Neuronal stem cell (in vitro differentiated cells): Measurements from ENCODE around the gene VAMP1.
"Not testable (repeated sequence)": the region's sequence is repeated elsewhere in the genome, so short reads cannot be mapped to it uniquely, and the experiment has no call there.

ENCODE experiments used
- DNase-seq: peaks from one replicate; pipeline ENCODE4 v3.0.0-alpha.2; 2013; ENCODE audit warnings: low spot score
- H2AFZ ChIP-seq: one replicate; pipeline ENCODE4 v1.6.1; 2013; ENCODE audit warnings: mild to moderate bottlenecking, low read length, inconsistent platforms
- H2AK5ac ChIP-seq: 2 replicates; pipeline ENCODE4 v1.6.1; 2013; ENCODE audit warnings: low read depth, mild to moderate bottlenecking, inconsistent platforms, low read length, moderate library complexity, mixed read lengths
- H2BK120ac ChIP-seq: 2 replicates; pipeline ENCODE4 v1.6.1; 2013; ENCODE audit warnings: low read depth, mild to moderate bottlenecking, inconsistent platforms, low read length, moderate library complexity, mixed read lengths
- H2BK12ac ChIP-seq: one replicate; pipeline ENCODE4 v1.6.1; 2013; ENCODE audit warnings: low read length, inconsistent platforms
- H2BK15ac ChIP-seq: 2 replicates; pipeline ENCODE4 v1.6.1; 2013; ENCODE audit warnings: mild to moderate bottlenecking, low read length, inconsistent platforms, mixed read lengths
- H2BK5ac ChIP-seq: one replicate; pipeline ENCODE4 v1.6.1; 2013; ENCODE audit warnings: inconsistent platforms, mild to moderate bottlenecking, low read length, moderate library complexity
- H3K14ac ChIP-seq: one replicate; pipeline ENCODE4 v1.6.1; 2013; ENCODE audit warnings: low read length, inconsistent platforms
- H3K18ac ChIP-seq: 2 replicates; pipeline ENCODE4 v1.6.1; 2013; ENCODE audit warnings: low read length, inconsistent platforms
- H3K23ac ChIP-seq: 2 replicates; pipeline ENCODE4 v1.6.1; 2013; ENCODE audit warnings: low read depth, mild to moderate bottlenecking, mixed read lengths, low read length, inconsistent platforms; ENCODE audit not compliant: poor library complexity
- H3K27ac ChIP-seq: replicated peaks from 3 replicates; pipeline ENCODE4 v1.5.1; 2013; ENCODE audit warnings: low read length, inconsistent platforms
- H3K27me3 ChIP-seq, 3 experiments: 2 replicates each; pipeline ENCODE4 v1.6.1; 2013; ENCODE audit warnings: low read length in 3 of 3, mild to moderate bottlenecking in 2 of 3, inconsistent platforms in 1 of 3, low read depth in 1 of 3, mixed read lengths in 1 of 3, moderate library complexity in 1 of 3; ENCODE audit not compliant: control insufficient read depth in 3 of 3, insufficient read depth in 3 of 3
- H3K36me3 ChIP-seq, 2 donors: replicated peaks in 1 of 2; 2 replicates each; pipeline ENCODE4 v1.6.1; 2013; ENCODE audit warnings: low read length in 2 of 2; ENCODE audit not compliant: control insufficient read depth in 2 of 2, insufficient read depth in 2 of 2
- H3K4ac ChIP-seq: 2 replicates; pipeline ENCODE4 v1.6.1; 2013; ENCODE audit warnings: inconsistent platforms, mild to moderate bottlenecking, low read length, moderate library complexity
- H3K4me1 ChIP-seq, 2 donors: 1 replicate in 1 of 2; 2 replicates in 1 of 2; pipeline ENCODE4 v1.6.1; 2013; ENCODE audit warnings: low read length in 2 of 2, low read depth in 1 of 2; ENCODE audit not compliant: control insufficient read depth in 2 of 2, insufficient read depth in 1 of 2
- H3K4me2 ChIP-seq: one replicate; pipeline ENCODE4 v1.6.1; 2013; ENCODE audit warnings: mild to moderate bottlenecking, low read length, inconsistent platforms; ENCODE audit not compliant: insufficient read depth, poor library complexity, severe bottlenecking
- H3K4me3 ChIP-seq, 2 donors: 2 replicates each; pipeline ENCODE4 v1.5.1; 2013; ENCODE audit warnings: low read length in 2 of 2, mild to moderate bottlenecking in 2 of 2, inconsistent platforms in 1 of 2, moderate library complexity in 1 of 2
- H3K79me1 ChIP-seq: one replicate; pipeline ENCODE4 v1.6.1; 2013; ENCODE audit warnings: low read depth, mild to moderate bottlenecking, inconsistent platforms, low read length, moderate library complexity
- H3K9ac ChIP-seq: one replicate; pipeline ENCODE4 v1.6.1; 2013; ENCODE audit warnings: mild to moderate bottlenecking, low read depth, low read length, inconsistent platforms; ENCODE audit not compliant: poor library complexity
- H3K9me3 ChIP-seq, 2 donors: replicated peaks in 1 of 2; 2 replicates each; pipeline versions ENCODE3 to v1.6.1; 2013; ENCODE audit warnings: low read length in 2 of 2, mild to moderate bottlenecking in 2 of 2, inconsistent platforms in 1 of 2, low read depth in 1 of 2, mixed read lengths in 1 of 2, moderate library complexity in 1 of 2; ENCODE audit not compliant: control insufficient read depth in 2 of 2, insufficient read depth in 1 of 2
- H4K8ac ChIP-seq: one replicate; pipeline ENCODE4 v1.6.1; 2013; ENCODE audit warnings: low read depth, mild to moderate bottlenecking, inconsistent platforms, low read length, moderate library complexity
- H4K91ac ChIP-seq: one replicate; pipeline ENCODE4 v1.6.1; 2013; ENCODE audit warnings: low read length, low read depth, mild to moderate bottlenecking, inconsistent platforms; ENCODE audit not compliant: poor library complexity
- WGBS, 2 donors: extraction: QIAGEN DNeasy Blood & Tissue Kit; methylation state at CpG; one replicate each; pipeline ENCODE4 v1.1.7; 2013; ENCODE audit warnings: missing lambda C conversion rate in 2 of 2, mixed read lengths in 1 of 2; ENCODE audit not compliant: insufficient read length in 2 of 2, insufficient replicate concordance in 1 of 2; ENCODE audit errors: extremely low coverage in 2 of 2; 5-methylcytosine and 5-hydroxymethylcytosine counted together

Gene VAMP1

DNA sequence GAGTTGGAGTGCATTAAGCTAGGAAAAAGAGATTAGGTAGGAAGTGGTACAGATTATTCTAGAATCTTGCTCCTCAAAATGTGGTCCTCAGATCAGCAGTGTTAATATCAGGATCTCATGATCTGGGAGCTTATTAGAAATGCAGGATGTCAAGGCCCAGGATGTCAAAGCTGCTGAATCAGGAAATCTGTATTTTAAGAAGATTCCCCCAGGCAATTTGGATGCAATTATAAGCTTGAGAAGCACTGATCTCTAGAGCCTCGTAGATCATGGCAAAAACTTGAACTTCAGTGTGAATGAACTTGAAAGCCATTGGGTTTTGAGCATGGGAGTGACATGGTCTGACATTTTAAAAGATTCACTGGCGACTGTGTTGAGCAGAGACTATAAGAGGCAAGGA, 30.0 kb upstream of the VAMP1 start:
- Histone ChIP-seq H3K9me3 (no peaks in the 10 kb centered on the region), H3K4ac (no peak overlapping the region), H3K4me3 (no peak overlapping the region), H3K36me3 (peaks cover 23 to 97% of the 10 kb centered on the region in 2 donors), H3K27me3 (no peaks in the 10 kb centered on the region), H3K79me1 (peaks cover 2% of the 10 kb centered on the region), H2BK120ac (no peak overlapping the region), H3K4me1 (peaks cover 5 to 8% of the 10 kb centered on the region in 2 donors), H2AK5ac (no peak overlapping the region), H3K23ac (no peak overlapping the region), H3K4me2 (no peak overlapping the region), H2AFZ (no peak overlapping the region), H2BK5ac (no peak overlapping the region), H4K8ac (no peak overlapping the region), H3K14ac (no peak overlapping the region), H3K27ac (no peak overlapping the region), H2BK15ac (no peak overlapping the region), H2BK12ac (no peak overlapping the region), H3K9ac (no peak overlapping the region), H4K91ac (no peak overlapping the region), H3K18ac (no peak overlapping the region)
- WGBS, 2 donors, result no CpG with 5 or more reads among the region's 2 CpGs
- DNase-seq, result no peak

DNA sequence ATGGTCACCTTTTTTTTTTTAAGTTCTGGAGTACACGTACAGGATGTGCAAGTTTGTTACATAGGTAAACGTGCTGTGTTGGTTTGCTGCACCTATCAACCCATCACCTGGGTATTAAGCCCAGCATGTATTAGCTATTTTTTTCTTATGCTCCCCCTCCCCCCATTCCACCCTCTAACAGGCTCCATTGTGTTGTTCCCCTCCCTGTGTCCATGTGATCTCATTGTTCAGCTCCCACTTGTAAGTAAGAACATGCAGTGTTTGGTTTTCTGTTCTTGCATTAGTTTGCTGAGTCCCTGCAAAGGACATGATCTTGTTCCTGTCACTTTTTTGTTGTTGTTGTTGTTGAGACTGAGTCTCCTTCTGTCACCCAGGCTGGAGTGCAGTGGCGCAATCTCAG, 26.8 kb upstream of the VAMP1 start:
- not testable (repeated sequence) for H3K4me3 ChIP-seq, H3K27me3 ChIP-seq, H3K14ac ChIP-seq, H2BK120ac ChIP-seq, H2AK5ac ChIP-seq, H2AFZ ChIP-seq, H3K27ac ChIP-seq, H3K4me2 ChIP-seq, H3K4ac ChIP-seq, H4K91ac ChIP-seq, H3K9me3 ChIP-seq, H2BK12ac ChIP-seq, H2BK15ac ChIP-seq, H3K23ac ChIP-seq, H2BK5ac ChIP-seq, H3K79me1 ChIP-seq, H3K9ac ChIP-seq, DNase-seq, H4K8ac ChIP-seq, H3K18ac ChIP-seq
- H3K36me3 ChIP-seq, result peaks cover 23 to 77% of the 10 kb centered on the region in 2 donors
- H3K4me1 ChIP-seq, result peaks cover 10 to 15% of the 10 kb centered on the region in 2 donors
- WGBS, 2 donors, result no CpG with 5 or more reads among the region's 3 CpGs

DNA sequence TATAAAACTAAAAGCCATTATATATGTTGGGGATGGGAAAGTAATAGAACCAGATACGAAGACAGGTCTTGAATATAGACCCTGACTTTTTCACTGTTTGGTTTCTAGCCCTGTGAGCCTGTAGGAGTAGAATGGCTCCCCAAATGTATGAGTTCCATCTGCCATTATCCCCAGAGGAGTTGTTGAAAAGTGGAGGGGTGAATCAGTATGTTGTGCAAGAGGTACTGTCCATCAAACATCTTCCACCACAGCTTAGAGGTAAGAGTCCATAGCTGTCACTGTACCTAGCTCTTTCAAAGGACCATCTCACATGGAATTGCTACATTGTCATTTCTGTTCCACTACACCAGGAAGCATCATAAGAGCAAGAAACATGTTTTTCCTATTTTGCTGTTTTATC, 24.5 kb upstream of the VAMP1 start:
- H3K4me1 ChIP-seq, result peaks cover 11 to 15% of the 10 kb centered on the region in 2 donors
- H3K27me3 ChIP-seq, result no peaks in the 10 kb centered on the region
- no peak for DNase-seq
- H3K36me3 ChIP-seq, result peaks cover 23 to 70% of the 10 kb centered on the region in 2 donors
- peaks cover 4% of the 10 kb centered on the region for H3K79me1 ChIP-seq
- no peak overlapping the region for H2BK15ac ChIP-seq
- no peak overlapping the region for H3K14ac ChIP-seq
- no peak overlapping the region for H2AFZ ChIP-seq
- no peaks in the 10 kb centered on the region for H3K9me3 ChIP-seq
- no peak overlapping the region for H2BK12ac ChIP-seq
- no peak overlapping the region for H2AK5ac ChIP-seq
- no CpG with 5 or more reads among the region's 1 CpG for WGBS, 2 donors
- no peak overlapping the region for H3K27ac ChIP-seq
- no peak overlapping the region for H2BK120ac ChIP-seq
- no peak overlapping the region for H3K23ac ChIP-seq
- H4K8ac ChIP-seq, result no peak overlapping the region
- peak overlapping the region; percentile 1 for H3K9ac ChIP-seq
- peak overlapping the region; percentile 20 to 78 for H3K4me3 ChIP-seq
- no peak overlapping the region for H4K91ac ChIP-seq
- no peak overlapping the region for H3K18ac ChIP-seq
- peak overlapping the region; percentile 38 for H3K4me2 ChIP-seq
- H2BK5ac ChIP-seq, result no peak overlapping the region
- no peak overlapping the region for H3K4ac ChIP-seq

DNA sequence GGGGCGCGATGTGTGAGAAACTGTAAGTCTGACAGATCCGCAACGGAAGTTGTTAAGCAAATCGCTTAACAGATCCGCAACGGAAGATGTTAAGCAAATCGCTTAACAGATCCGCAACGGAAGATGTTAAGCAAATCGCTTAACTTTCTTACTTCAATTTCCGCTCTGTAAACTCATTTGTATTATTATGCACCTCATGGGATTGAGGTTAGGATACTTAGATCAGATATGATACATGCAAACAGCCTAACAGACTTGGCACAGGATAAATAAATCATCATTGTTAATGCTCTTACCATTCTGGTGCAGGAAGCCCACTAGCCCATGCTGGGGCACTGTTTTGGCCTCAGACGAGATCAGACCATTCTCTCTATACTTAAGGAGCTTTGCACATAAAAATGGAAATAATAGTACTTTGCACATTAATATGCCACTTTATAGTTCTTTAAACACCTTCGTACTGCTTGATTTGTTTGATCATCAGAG, 23.8 kb upstream of the VAMP1 start:
- Histone ChIP-seq H3K4me1 (peaks cover 11 to 15% of the 10 kb centered on the region in 2 donors), H3K23ac (no peak overlapping the region), H2AK5ac (no peak overlapping the region), H3K18ac (no peak overlapping the region), H3K9me3 (no peaks in the 10 kb centered on the region), H3K4ac (no peak overlapping the region), H3K14ac (no peak overlapping the region), H3K9ac (no peak overlapping the region), H2BK15ac (no peak overlapping the region), H3K27ac (peak overlapping the region; percentile 87), H2BK120ac (no peak overlapping the region), H2AFZ (peak overlapping the region; percentile 70), H2BK12ac (no peak overlapping the region), H3K27me3 (no peaks in the 10 kb centered on the region), H3K36me3 (peaks cover 20 to 63% of the 10 kb centered on the region in 2 donors), H3K4me3 (peak overlapping the region; percentile 78 to 91), H3K4me2 (peak overlapping the region; percentile 68), H2BK5ac (no peak overlapping the region), H4K8ac (no peak overlapping the region), H3K79me1 (peaks cover 4% of the 10 kb centered on the region), H4K91ac (no peak overlapping the region)
- no CpG with 5 or more reads among the region's 14 CpGs for WGBS, 2 donors
- DNase-seq, result no peak
